GM19438 (cell line): ENCODE data around the gene C14orf93.
"Not testable (repeated sequence)": the region's sequence is repeated elsewhere in the genome, so short reads cannot be mapped to it uniquely, and the experiment has no call there.

Source experiments
- ATAC-seq: cut with Tn5 transposase; IDR thresholded peaks from one replicate; pipeline ENCODE4 v1.9.1; 2021; ENCODE audit warnings: low read depth; ENCODE audit not compliant: unreplicated experiment

Gene C14orf93

GRCh38 chr14:22977684-22978486 lies 32.1 kb downstream of the C14orf93 start:
- no peak for ATAC-seq

- ATAC-seq, result no peak
Observed at GRCh38 chr14:22977434-22977683, 32.6 kb downstream of the C14orf93 start.

- no peak for ATAC-seq
Observed at GRCh38 chr14:22976620-22977433, 33.1 kb downstream of the C14orf93 start.

- no peak for ATAC-seq
Observed at GRCh38 chr14:22974530-22975313, 35.2 kb downstream of the C14orf93 start.

GRCh38 chr14:22973217-22974032 lies 36.5 kb downstream of the C14orf93 start:
- no peak for ATAC-seq

GRCh38 chr14:22972313-22972930 lies 37.5 kb downstream of the C14orf93 start:
- no peak for ATAC-seq

GRCh38 chr14:22971152-22971551 lies 38.8 kb downstream of the C14orf93 start:
- no peak for ATAC-seq

- ATAC-seq, result no peak
Observed at GRCh38 chr14:22966783-22967269, 43.1 kb downstream of the C14orf93 start.

GRCh38 chr14:22965916-22966782 lies 43.8 kb downstream of the C14orf93 start:
- not testable (repeated sequence) for ATAC-seq

- no peak for ATAC-seq
Observed at GRCh38 chr14:22962061-22962676, 47.8 kb downstream of the C14orf93 start.

DNA sequence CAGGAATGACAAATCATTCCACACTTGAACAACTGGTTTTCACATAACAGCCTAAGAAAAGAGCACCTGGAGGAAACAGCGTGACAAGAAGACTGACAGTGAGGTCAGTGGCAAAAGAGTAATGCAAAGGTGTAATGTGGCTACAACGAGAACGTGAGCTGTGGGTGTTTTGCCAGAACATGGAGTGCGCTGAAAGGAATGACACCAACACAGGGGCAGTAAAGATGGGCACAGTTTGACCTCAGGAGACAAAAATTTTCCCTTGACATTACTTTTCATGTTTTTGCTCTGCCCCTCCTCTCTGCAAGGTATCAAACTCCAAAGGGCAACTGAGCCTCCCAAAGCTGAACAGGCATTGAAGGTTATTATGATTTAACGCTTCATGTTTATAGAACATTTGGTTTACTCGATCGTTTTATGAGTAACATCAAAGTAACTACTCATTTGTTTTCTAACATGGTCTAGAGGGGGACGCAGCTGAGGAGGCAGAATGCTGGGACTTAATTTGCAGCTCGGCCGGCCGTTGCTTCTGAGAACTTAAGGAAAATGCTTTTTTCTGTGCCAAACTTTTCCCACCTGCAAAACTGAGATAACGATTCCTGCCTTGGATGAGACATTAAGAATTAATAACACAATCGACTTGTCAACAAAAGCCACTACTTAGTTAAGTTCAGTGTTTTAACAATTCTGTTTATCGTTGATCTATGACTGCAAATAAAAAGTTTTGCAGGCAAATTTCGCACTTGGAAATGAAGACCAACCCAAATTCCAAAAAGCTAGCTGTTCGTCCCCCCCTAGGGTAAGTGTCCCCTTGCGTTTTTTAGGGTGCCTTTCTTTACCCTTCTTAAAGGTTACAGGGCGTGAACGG lies 54.0 kb downstream of the C14orf93 start:
- no peak for ATAC-seq

DNA sequence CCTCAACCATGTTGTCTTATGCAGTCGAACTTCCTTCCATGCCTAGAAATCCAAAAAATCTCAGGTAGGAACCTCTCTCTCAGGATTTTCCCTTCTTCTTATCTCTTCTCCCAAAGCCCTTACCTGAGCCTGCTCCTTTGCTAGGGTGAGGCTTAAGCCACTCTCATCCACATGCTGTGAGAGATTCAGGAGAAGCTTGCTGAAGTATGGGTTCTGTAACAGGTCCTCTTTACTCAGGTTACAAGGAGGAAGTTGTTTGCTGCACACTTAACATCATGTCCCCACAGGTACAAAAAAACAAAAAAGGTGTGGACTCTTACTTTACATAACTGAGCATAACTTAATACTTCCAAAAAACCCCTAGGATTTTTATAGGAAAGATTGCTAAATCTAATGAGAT lies 57.5 kb downstream of the C14orf93 start:
- no peak for ATAC-seq

GRCh38 chr14:22951795-22952194 lies 58.1 kb downstream of the C14orf93 start:
- ATAC-seq, result not testable (repeated sequence)

DNA sequence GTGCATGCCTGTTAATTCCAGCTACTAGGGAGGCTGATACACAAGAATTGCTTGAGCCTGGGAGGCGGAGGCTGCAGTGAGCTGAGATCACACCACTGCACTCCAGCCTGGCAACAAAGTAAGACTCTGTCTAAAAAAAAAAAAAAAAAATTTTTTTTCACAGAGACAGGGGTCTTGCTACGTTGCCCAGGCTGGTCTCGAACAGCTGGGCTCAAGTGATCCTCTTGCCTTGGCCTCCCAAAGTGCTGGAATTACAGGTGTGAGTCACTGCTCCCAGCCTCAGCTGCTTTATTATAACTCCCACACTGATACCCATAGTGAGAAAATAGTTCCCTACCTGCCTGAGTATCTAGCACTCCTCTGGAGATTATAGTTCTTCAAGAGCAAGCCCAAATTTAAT lies 64.3 kb downstream of the C14orf93 start:
- ATAC-seq, result no peak

GRCh38 chr14:22939684-22940083 lies 70.3 kb downstream of the C14orf93 start:
- no peak for ATAC-seq
